GM18858 (cell line): ENCODE results near the gene SH2D2A.

ENCODE experiments used
- ATAC-seq: cut with Tn5 transposase; IDR thresholded peaks from one replicate; pipeline ENCODE4 v1.9.1; 2021; ENCODE audit not compliant: unreplicated experiment

Gene SH2D2A

GRCh38 chr1:156848461-156849150, 32.0 kb upstream of the SH2D2A start:
- ATAC-seq, result no peak

- no peak for ATAC-seq
Observed at GRCh38 chr1:156847591-156848460, 31.2 kb upstream of the SH2D2A start.

- no peak for ATAC-seq
Observed at GRCh38 chr1:156846643-156847042, 30.0 kb upstream of the SH2D2A start.

- no peak for ATAC-seq
Observed at GRCh38 chr1:156845953-156846545, 29.4 kb upstream of the SH2D2A start.

GRCh38 chr1:156845055-156845952, 28.7 kb upstream of the SH2D2A start:
- ATAC-seq, result no peak

GRCh38 chr1:156844638-156845037, 28.0 kb upstream of the SH2D2A start:
- no peak for ATAC-seq

GRCh38 chr1:156844102-156844501, 27.5 kb upstream of the SH2D2A start:
- ATAC-seq, result no peak

GRCh38 chr1:156842618-156843300, 26.1 kb upstream of the SH2D2A start:
- ATAC-seq, result no peak

GRCh38 chr1:156841295-156841855, 24.7 kb upstream of the SH2D2A start:
- no peak for ATAC-seq

- no peak for ATAC-seq
Observed at GRCh38 chr1:156840898-156841279, 24.2 kb upstream of the SH2D2A start.

GRCh38 chr1:156840186-156840897, 23.7 kb upstream of the SH2D2A start:
- ATAC-seq, result no peak

GRCh38 chr1:156839426-156840109, 22.9 kb upstream of the SH2D2A start:
- no peak for ATAC-seq

GRCh38 chr1:156838972-156839371, 22.3 kb upstream of the SH2D2A start:
- ATAC-seq, result no peak

GRCh38 chr1:156836892-156837291, 20.2 kb upstream of the SH2D2A start:
- ATAC-seq, result no peak

GRCh38 chr1:156836041-156836654, 19.5 kb upstream of the SH2D2A start:
- no peak for ATAC-seq

- ATAC-seq, result no peak
Observed at GRCh38 chr1:156834322-156834721, 17.7 kb upstream of the SH2D2A start.

- no peak for ATAC-seq
Observed at GRCh38 chr1:156833603-156834002, 17.0 kb upstream of the SH2D2A start.

- no peak for ATAC-seq
Observed at GRCh38 chr1:156832434-156832833, 15.8 kb upstream of the SH2D2A start.
